Smooth muscle cell (in vitro differentiated cells): ENCODE results near the gene ARHGEF7. TPM values are rescaled to one million over a fixed set of nuclear protein-coding genes. Genes with fewer than 3 reads are reported as not detected.

Experiments
- DNase-seq: peaks from one replicate; lab custom pipeline; 2025; ENCODE audit not compliant: unreplicated experiment; lab: John Stamatoyannopoulos, UW
- H2AFZ ChIP-seq: fragments of 200-600 bp; sonication (generic); 2 replicates; pipeline ENCODE4 v1.6.0; 2016; ENCODE audit warnings: antibody characterized with exemption, low read depth, mild to moderate bottlenecking
- H3F3A ChIP-seq: fragments of 200-600 bp; sonication (generic); 2 replicates; pipeline ENCODE4 v1.6.0; 2017; ENCODE audit warnings: antibody characterized with exemption, low read depth
- H3K27ac ChIP-seq: fragments of 200-600 bp; sonication (generic); 2 replicates; pipeline ENCODE4 v1.5.1; 2016; ENCODE audit warnings: low read depth, mild to moderate bottlenecking
- H3K27me3 ChIP-seq: fragments of 200-600 bp; sonication (generic); 2 replicates; pipeline ENCODE4 v1.6.1; 2016; ENCODE audit warnings: low read depth, mild to moderate bottlenecking
- H3K36me3 ChIP-seq: fragments of 200-600 bp; sonication (generic); 2 replicates; pipeline ENCODE4 v1.5.1; 2016; ENCODE audit warnings: low read depth
- H3K4me1 ChIP-seq: fragments of 200-600 bp; sonication (generic); 2 replicates; pipeline ENCODE4 v1.5.1; 2016; ENCODE audit warnings: low read depth
- H3K4me2 ChIP-seq: fragments of 200-600 bp; sonication (generic); 2 replicates; pipeline ENCODE4 v1.6.0; 2016; ENCODE audit warnings: mild to moderate bottlenecking
- H3K4me3 ChIP-seq: fragments of 200-600 bp; sonication (generic); 2 replicates; pipeline ENCODE4 v1.5.1; 2016; ENCODE audit warnings: mild to moderate bottlenecking
- H3K79me2 ChIP-seq: fragments of 200-600 bp; sonication (generic); 2 replicates; pipeline ENCODE4 v1.6.0; 2016; ENCODE audit warnings: low read depth, mild to moderate bottlenecking
- H3K9ac ChIP-seq: fragments of 200-600 bp; sonication (generic); 2 replicates; pipeline ENCODE4 v1.6.0; 2016; ENCODE audit warnings: low read depth
- H3K9me3 ChIP-seq: fragments of 200-600 bp; sonication (generic); replicated peaks from 2 replicates; pipeline ENCODE4 v1.5.1; 2016; ENCODE audit warnings: low read depth
- H4K20me1 ChIP-seq: fragments of 200-600 bp; sonication (generic); 2 replicates; pipeline ENCODE4 v1.6.0; 2016; ENCODE audit warnings: low read depth
- WGBS: methylation state at CpG from one replicate; pipeline ENCODE4 v1.1.7; 2016; ENCODE audit warnings: low lambda C conversion rate; 5-methylcytosine and 5-hydroxymethylcytosine counted together
- polyA plus RNA-seq: library from polyadenylated mRNA; unstranded; fragments of >200 nt; fragmentation: Nextera tagmentation; extraction: Ambion mirVana; gene quantifications from 2 replicates; pipeline ENCODE4 v1.2.1, GENCODE V29; 2016
- total RNA-seq: library from RNA; depleted of rRNA; stranded (reverse); fragments of >200 nt; gene quantifications from 2 replicates; pipeline ENCODE4 v1.2.3, GENCODE V29; 2014
- TF ChIP-seq, protein P1 (sequence below): fragments of 200-600 bp; sonication (generic); IDR thresholded peaks from 2 replicates; pipeline ENCODE4 v1.5.1; 2017; ENCODE audit warnings: borderline replicate concordance, mild to moderate bottlenecking, antibody characterized with exemption; ENCODE audit not compliant: insufficient read depth, poor library complexity, severe bottlenecking

ARHGEF7 gene
- total and polyA plus RNA-seq, 2 experiments from 2014 or later = 13.8 to 32.4 TPM

DNA sequence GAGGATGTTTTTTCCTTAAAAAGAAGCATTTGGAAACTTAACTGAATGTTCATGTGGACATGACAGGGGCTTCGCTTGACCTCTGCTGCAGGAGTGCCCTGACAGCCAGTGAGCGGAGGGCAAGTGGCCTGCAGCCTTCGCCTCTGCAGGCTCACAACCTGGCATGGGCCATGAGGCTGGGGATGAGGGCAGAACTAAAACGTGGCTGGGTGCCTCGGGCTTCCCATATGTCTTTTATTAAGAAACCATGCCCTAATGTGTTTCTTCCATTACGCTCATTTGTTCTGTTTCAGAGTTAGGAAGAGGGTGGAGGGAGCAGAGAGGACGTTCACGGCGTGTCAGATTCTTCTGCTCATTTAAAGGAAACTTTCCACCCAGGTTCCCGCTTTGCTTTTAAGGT lies 2.9 kb downstream of the ARHGEF7 start:
- TF ChIP-seq, protein P1, sequence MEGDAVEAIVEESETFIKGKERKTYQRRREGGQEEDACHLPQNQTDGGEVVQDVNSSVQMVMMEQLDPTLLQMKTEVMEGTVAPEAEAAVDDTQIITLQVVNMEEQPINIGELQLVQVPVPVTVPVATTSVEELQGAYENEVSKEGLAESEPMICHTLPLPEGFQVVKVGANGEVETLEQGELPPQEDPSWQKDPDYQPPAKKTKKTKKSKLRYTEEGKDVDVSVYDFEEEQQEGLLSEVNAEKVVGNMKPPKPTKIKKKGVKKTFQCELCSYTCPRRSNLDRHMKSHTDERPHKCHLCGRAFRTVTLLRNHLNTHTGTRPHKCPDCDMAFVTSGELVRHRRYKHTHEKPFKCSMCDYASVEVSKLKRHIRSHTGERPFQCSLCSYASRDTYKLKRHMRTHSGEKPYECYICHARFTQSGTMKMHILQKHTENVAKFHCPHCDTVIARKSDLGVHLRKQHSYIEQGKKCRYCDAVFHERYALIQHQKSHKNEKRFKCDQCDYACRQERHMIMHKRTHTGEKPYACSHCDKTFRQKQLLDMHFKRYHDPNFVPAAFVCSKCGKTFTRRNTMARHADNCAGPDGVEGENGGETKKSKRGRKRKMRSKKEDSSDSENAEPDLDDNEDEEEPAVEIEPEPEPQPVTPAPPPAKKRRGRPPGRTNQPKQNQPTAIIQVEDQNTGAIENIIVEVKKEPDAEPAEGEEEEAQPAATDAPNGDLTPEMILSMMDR = no peak
- peaks cover 59% of the 10 kb centered on the region for H3K27me3 ChIP-seq
- H3K4me2 ChIP-seq = no peak overlapping the region

DNA sequence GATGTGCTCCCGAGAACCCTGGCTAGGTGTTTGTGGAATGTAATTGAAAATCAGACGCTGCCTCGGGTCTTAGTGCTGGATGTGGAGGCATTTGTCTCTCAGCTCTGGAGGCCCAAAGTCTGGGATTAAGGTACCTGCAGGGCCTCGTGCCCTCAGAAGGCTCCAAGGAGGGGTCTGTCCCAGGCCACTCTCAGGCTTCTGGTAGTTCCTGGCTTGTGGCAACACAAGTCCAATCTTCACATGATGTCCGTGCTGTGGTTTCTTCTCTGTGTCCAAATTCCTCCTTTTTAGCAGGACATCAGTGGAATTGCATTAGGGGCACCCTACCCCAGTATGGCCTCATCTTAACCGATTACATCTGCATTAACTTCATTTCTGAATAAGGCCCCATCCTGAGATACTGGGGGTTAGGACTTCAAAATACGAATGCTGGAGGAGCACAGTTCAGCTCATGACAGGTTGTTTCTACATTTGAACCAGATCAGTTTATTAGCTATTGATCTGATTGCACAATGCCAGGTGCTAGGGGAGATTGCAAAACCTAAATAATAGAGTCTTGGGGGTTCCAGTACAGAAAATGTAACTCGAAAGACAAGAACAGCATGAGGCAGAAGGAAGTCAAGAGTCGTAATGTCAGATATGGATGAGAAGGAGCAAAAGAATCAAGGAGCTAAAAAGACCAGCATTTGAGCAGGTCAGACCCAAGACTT lies 3.9 kb downstream of the ARHGEF7 start:
- TF ChIP-seq, protein P1 = no peak

More for the DNA sequence above, 2.9 kb downstream of the ARHGEF7 start:
- no peak for DNase-seq
- Histone ChIP-seq H4K20me1 (no peaks in the 10 kb centered on the region), H3K4me1 (peaks cover 12% of the 10 kb centered on the region), H3K9ac (no peak overlapping the region), H3K27ac (no peak overlapping the region), H3F3A (peaks cover 6% of the 10 kb centered on the region), H3K36me3 (no peaks in the 10 kb centered on the region), H3K79me2 (no peaks in the 10 kb centered on the region), H3K9me3 (no peaks in the 10 kb centered on the region), H2AFZ (no peak overlapping the region), H3K4me3 (no peak overlapping the region)
- whole genome bisulfite sequencing = 86% methylated on average over 10 of the region's 10 CpGs

DNA sequence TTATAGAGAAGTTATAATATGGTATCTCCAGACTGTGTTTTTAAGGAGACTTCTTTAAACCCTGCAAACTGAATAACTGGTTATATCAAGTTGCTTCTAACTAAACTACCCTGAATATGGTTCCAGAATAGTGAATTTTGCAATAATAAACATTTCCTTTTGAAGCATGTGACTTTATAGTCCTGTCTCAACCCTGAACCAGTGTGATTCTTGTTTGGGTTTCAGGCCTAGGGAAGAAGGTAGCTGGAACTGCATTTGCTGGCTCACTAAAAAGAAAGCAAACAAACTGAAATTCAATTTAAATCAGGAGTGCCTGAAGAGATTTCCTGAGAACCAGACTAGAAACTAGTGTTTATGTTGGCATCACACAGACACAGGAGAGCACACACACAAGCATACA lies 4.9 kb downstream of the ARHGEF7 start:
- no peak overlapping the region for H2AFZ ChIP-seq
- TF ChIP-seq, protein P1 = no peak
- no peaks in the 10 kb centered on the region for H3K9me3 ChIP-seq
- no peak overlapping the region for H3K4me3 ChIP-seq
- peaks cover 12% of the 10 kb centered on the region for H3K4me1 ChIP-seq
- no peak overlapping the region for H3K27ac ChIP-seq
- no peaks in the 10 kb centered on the region for H3K79me2 ChIP-seq
- H3K9ac ChIP-seq = no peak overlapping the region
- no peak overlapping the region for H3K4me2 ChIP-seq
- H4K20me1 ChIP-seq = no peaks in the 10 kb centered on the region
- DNase-seq = no peak
- peaks cover 39% of the 10 kb centered on the region for H3K27me3 ChIP-seq
- H3F3A ChIP-seq = peaks cover 6% of the 10 kb centered on the region
- H3K36me3 ChIP-seq = no peaks in the 10 kb centered on the region

More for the DNA sequence above, 3.9 kb downstream of the ARHGEF7 start:
- Histone ChIP-seq H3K9me3 (no peaks in the 10 kb centered on the region), H3F3A (peaks cover 6% of the 10 kb centered on the region), H2AFZ (no peak overlapping the region), H3K9ac (no peak overlapping the region), H3K79me2 (no peaks in the 10 kb centered on the region), H3K36me3 (no peaks in the 10 kb centered on the region), H4K20me1 (no peaks in the 10 kb centered on the region), H3K27me3 (peaks cover 48% of the 10 kb centered on the region), H3K4me1 (peaks cover 12% of the 10 kb centered on the region), H3K4me3 (no peak overlapping the region), H3K27ac (no peak overlapping the region), H3K4me2 (no peak overlapping the region)
- DNase-seq = no peak
- WGBS = 88% methylated on average over 9 of the region's 9 CpGs

DNA sequence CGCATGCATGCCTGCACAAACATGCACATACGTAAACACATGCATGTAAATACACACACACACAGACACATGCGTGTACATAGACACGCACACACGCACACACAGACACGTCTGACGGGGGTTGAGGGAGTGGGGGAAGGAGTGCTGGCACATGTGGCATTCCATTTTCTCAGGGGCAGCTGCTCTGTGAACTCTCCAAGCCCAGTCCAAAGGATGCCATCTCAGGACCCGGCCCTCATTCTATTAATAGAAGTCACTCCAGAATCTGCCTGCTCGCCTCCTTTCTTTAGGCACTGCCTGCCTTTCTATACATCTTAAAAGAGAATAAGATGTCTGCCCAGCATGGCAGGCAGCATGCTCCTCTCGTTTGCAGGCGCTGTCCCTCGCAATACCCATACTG lies 5.3 kb downstream of the ARHGEF7 start:
- Histone ChIP-seq H3K9me3 (no peaks in the 10 kb centered on the region), H3K9ac (no peak overlapping the region), H2AFZ (no peak overlapping the region), H3K27ac (no peak overlapping the region), H4K20me1 (no peaks in the 10 kb centered on the region), H3K27me3 (peaks cover 38% of the 10 kb centered on the region), H3K36me3 (no peaks in the 10 kb centered on the region), H3K4me1 (peaks cover 12% of the 10 kb centered on the region), H3K79me2 (no peaks in the 10 kb centered on the region), H3F3A (peaks cover 6% of the 10 kb centered on the region), H3K4me2 (no peak overlapping the region), H3K4me3 (no peak overlapping the region)
- DNase-seq = no peak
- TF ChIP-seq, protein P1 = no peak
- 92% methylated on average over 12 of the region's 12 CpGs for WGBS
